OCI-LY1 (cell line): ENCODE results near the gene ALOX5AP.

Experiments used
- H2AFZ ChIP-seq: fragments of 200-600 bp; sonication (generic), shearing (Covaris generic); 2 replicates; pipeline ENCODE4 v1.6.0; 2014; ENCODE audit warnings: antibody characterized with exemption, mild to moderate bottlenecking, low read length
- H3F3A ChIP-seq: fragments of 200-600 bp; sonication (generic), shearing (Covaris generic); 2 replicates; pipeline ENCODE4 v1.6.0; 2014; ENCODE audit warnings: mild to moderate bottlenecking, antibody characterized with exemption, low read length, moderate library complexity; ENCODE audit not compliant: insufficient read depth
- H3K27ac ChIP-seq: fragments of 200-600 bp; sonication (generic); 2 replicates; pipeline ENCODE4 v1.5.1; 2014; ENCODE audit warnings: low read length, mixed run types, mild to moderate bottlenecking, low read depth; ENCODE audit not compliant: poor library complexity, severe bottlenecking
- H3K27me3 ChIP-seq: fragments of 200-600 bp; sonication (generic); 2 replicates; pipeline ENCODE4 v1.6.0; 2014; ENCODE audit warnings: antibody characterized with exemption, mild to moderate bottlenecking, low read length, moderate library complexity; ENCODE audit not compliant: insufficient read depth
- H3K36me3 ChIP-seq: fragments of 200-600 bp; sonication (generic); 2 replicates; pipeline ENCODE4 v1.6.1; 2014; ENCODE audit warnings: mild to moderate bottlenecking, antibody characterized with exemption, low read length, moderate library complexity, mixed read lengths; ENCODE audit not compliant: insufficient read depth
- H3K4me1 ChIP-seq: fragments of 200-600 bp; sonication (generic); 2 replicates; pipeline ENCODE4 v1.5.1; 2014; ENCODE audit warnings: mild to moderate bottlenecking, low read length, moderate library complexity; ENCODE audit not compliant: insufficient read depth, severe bottlenecking
- H3K4me2 ChIP-seq: fragments of 200-600 bp; sonication (generic), shearing (Covaris generic); 2 replicates; pipeline ENCODE4 v1.6.1; 2014; ENCODE audit warnings: low read length
- H3K4me3 ChIP-seq: fragments of 200-600 bp; sonication (generic); 2 replicates; pipeline ENCODE4 v1.5.1; 2014; ENCODE audit warnings: low read length, low read depth, mild to moderate bottlenecking, mixed read lengths; ENCODE audit not compliant: poor library complexity, severe bottlenecking
- H3K79me2 ChIP-seq: fragments of 200-600 bp; shearing (Covaris generic); 2 replicates; pipeline ENCODE4 v1.6.1; 2016; ENCODE audit warnings: mixed run types, low read length, mixed read lengths; ENCODE audit not compliant: insufficient read depth
- H3K9ac ChIP-seq: fragments of 200-600 bp; sonication (generic), shearing (Covaris generic); 2 replicates; pipeline ENCODE4 v1.6.1; 2014; ENCODE audit warnings: mild to moderate bottlenecking, low read length, mixed read lengths
- H3K9me2 ChIP-seq: fragments of 200-600 bp; sonication (generic), shearing (Covaris generic); 2 replicates; pipeline ENCODE4 v1.6.1; 2014; ENCODE audit warnings: low read depth, mild to moderate bottlenecking, low read length, mixed read lengths
- H3K9me3 ChIP-seq: fragments of 200-600 bp; shearing (Covaris generic); 2 replicates; pipeline ENCODE4 v1.6.1; 2014; ENCODE audit warnings: low read length, mixed read lengths
- H4K20me1 ChIP-seq: fragments of 200-600 bp; sonication (generic), shearing (Covaris generic); 2 replicates; pipeline ENCODE4 v1.6.0; 2016; ENCODE audit warnings: mild to moderate bottlenecking, low read length; ENCODE audit not compliant: insufficient read depth
- CTCF ChIP-seq: fragments of 200-600 bp; sonication (generic), shearing (Covaris generic); IDR thresholded peaks from 2 replicates; pipeline ENCODE4 v1.5.1; 2017; ENCODE audit warnings: mild to moderate bottlenecking, antibody characterized with exemption, low read length, moderate library complexity, mixed read lengths
- EZH2 ChIP-seq: fragments of 200-600 bp; sonication (generic), shearing (Covaris generic); IDR thresholded peaks from 2 replicates; pipeline ENCODE4 v1.8.0; 2017; ENCODE audit warnings: borderline replicate concordance, mixed run types, mild to moderate bottlenecking, antibody characterized with exemption, low read length, moderate library complexity, mixed read lengths

The ALOX5AP gene

GRCh38 chr13:30742901-30743300 is 7.6 kb downstream of the ALOX5AP start:
- Histone ChIP-seq H3K27me3 (no peaks in the 10 kb centered on the region), H3K79me2 (no peaks in the 10 kb centered on the region), H3K4me2 (no peak overlapping the region), H3F3A (no peaks in the 10 kb centered on the region), H3K4me1 (peaks cover 51% of the 10 kb centered on the region), H2AFZ (no peak overlapping the region), H3K9me3 (no peaks in the 10 kb centered on the region), H3K27ac (no peak overlapping the region), H3K4me3 (no peak overlapping the region), H4K20me1 (no peaks in the 10 kb centered on the region), H3K9me2 (no peaks in the 10 kb centered on the region), H3K9ac (no peak overlapping the region), H3K36me3 (peaks cover 40% of the 10 kb centered on the region)
- TF ChIP-seq CTCF (no peak), EZH2 (no peak)

- Histone ChIP-seq H2AFZ (no peak overlapping the region), H3F3A (no peaks in the 10 kb centered on the region), H3K27me3 (no peaks in the 10 kb centered on the region), H3K4me1 (peaks cover 45% of the 10 kb centered on the region), H3K9ac (no peak overlapping the region), H3K9me3 (no peaks in the 10 kb centered on the region), H3K4me3 (no peak overlapping the region), H3K9me2 (no peaks in the 10 kb centered on the region), H4K20me1 (no peaks in the 10 kb centered on the region), H3K4me2 (peak overlapping the region; percentile 27; the same call in 1 of the 2 replicates), H3K27ac (peak overlapping the region; percentile 57), H3K79me2 (no peaks in the 10 kb centered on the region), H3K36me3 (peaks cover 41% of the 10 kb centered on the region)
- TF ChIP-seq CTCF, result no peak
- no peak for TF ChIP-seq EZH2
Measured at GRCh38 chr13:30743319-30744055, 8.1 kb downstream of the ALOX5AP start.

- H3F3A ChIP-seq, result no peaks in the 10 kb centered on the region
- peaks cover 45% of the 10 kb centered on the region for H3K36me3 ChIP-seq
- no peaks in the 10 kb centered on the region for H3K9me3 ChIP-seq
- no peaks in the 10 kb centered on the region for H3K27me3 ChIP-seq
- peak overlapping the region; percentile 57 for H3K27ac ChIP-seq
- H2AFZ ChIP-seq, result no peak overlapping the region
- no peak overlapping the region for H3K4me3 ChIP-seq
- no peak for TF ChIP-seq CTCF
- no peak for TF ChIP-seq EZH2
- no peaks in the 10 kb centered on the region for H4K20me1 ChIP-seq
- no peaks in the 10 kb centered on the region for H3K9me2 ChIP-seq
- H3K4me1 ChIP-seq, result peaks cover 39% of the 10 kb centered on the region
- H3K79me2 ChIP-seq, result no peaks in the 10 kb centered on the region
- peak overlapping the region; percentile 27; the same call in 1 of the 2 replicates for H3K4me2 ChIP-seq
- H3K9ac ChIP-seq, result no peak overlapping the region
Measured at GRCh38 chr13:30744056-30744680, 8.8 kb downstream of the ALOX5AP start.
